HepG2 (cell line): ENCODE measurements around the gene PARP3. TPM values are rescaled to one million over a fixed set of nuclear protein-coding genes. Genes with fewer than 3 reads are reported as not detected.

Experiments
- ATAD3A ChIP-seq: sonication (generic); formaldehyde crosslinking; IDR thresholded peaks from 2 replicates; pipeline ENCODE4 v1.4.0; 2020; ENCODE audit warnings: missing genetic modification reagents
- ATF7-NPFF ChIP-seq: sonication (generic); formaldehyde crosslinking; IDR thresholded peaks from 2 replicates; pipeline ENCODE4 v1.8.1; 2023; ENCODE audit warnings: mild to moderate bottlenecking, low read depth, missing genetic modification reagents, moderate library complexity
- BORCS8-MEF2B ChIP-seq: sonication (generic); formaldehyde crosslinking; IDR thresholded peaks from 2 replicates; pipeline ENCODE4 v1.8.0; 2022; ENCODE audit warnings: mild to moderate bottlenecking, missing genetic modification reagents
- HNRNPH1 ChIP-seq: fragments of 200-400 bp; formaldehyde crosslinking; optimal IDR thresholded peaks from 2 replicates; pipeline ENCODE3; 2017; ENCODE audit warnings: mild to moderate bottlenecking, low read depth, low read length
- IRF1 ChIP-seq: sonication (generic); formaldehyde crosslinking; IDR thresholded peaks from 2 replicates; pipeline ENCODE4 v1.4.0; 2020; ENCODE audit warnings: low read depth, mild to moderate bottlenecking, missing genetic modification reagents
- TIGD3 ChIP-seq: sonication (generic); formaldehyde crosslinking; IDR thresholded peaks from 2 replicates; pipeline ENCODE4 v1.5.1; 2020; ENCODE audit warnings: mild to moderate bottlenecking, missing genetic modification reagents, borderline replicate concordance
- TOPORS ChIP-seq: sonication (generic); formaldehyde crosslinking; IDR thresholded peaks from 2 replicates; pipeline ENCODE4 v1.8.0; 2023; ENCODE audit warnings: mild to moderate bottlenecking, missing genetic modification reagents
- ZBTB25 ChIP-seq: IDR thresholded peaks from 2 replicates; pipeline ENCODE4 v1.6.1; 2018; ENCODE audit warnings: missing genetic modification reagents
- ZFP90 ChIP-seq: sonication (generic); formaldehyde crosslinking; IDR thresholded peaks from 2 replicates; pipeline ENCODE4 v1.8.0; 2022; ENCODE audit warnings: missing genetic modification reagents, mild to moderate bottlenecking, inconsistent platforms, borderline replicate concordance
- ZNF337 ChIP-seq: sonication (generic); formaldehyde crosslinking; IDR thresholded peaks from 2 replicates; pipeline ENCODE4 v1.5.1; 2020; ENCODE audit warnings: missing genetic modification reagents, low read depth, mild to moderate bottlenecking, borderline replicate concordance
- polyA plus RNA-seq, 8 experiments: library from polyadenylated mRNA; depleted of rRNA in 3 of 8; stranded (reverse) in 7 of 8; unstranded in 1 of 8; fragments of >200 nt; fragmentation: Illumina TruSeq in 4 of 8; extraction: Trizol in 4 of 8; gene quantifications; 2 replicates each; pipeline versions ENCODE4 v1.2.1 to v1.2.3, GENCODE V29; 2011 to 2016; ENCODE audit warnings: low read depth in 4 of 8, missing spikeins in 1 of 8, mixed read lengths in 1 of 8; ENCODE audit not compliant: insufficient read depth in 1 of 8
- total RNA-seq, 5 experiments: library from RNA; depleted of rRNA; stranded (reverse); fragments of >200 nt; fragmentation: Illumina TruSeq; extraction: Trizol; gene quantifications; 2 replicates each; pipeline ENCODE4 v1.2.3, GENCODE V29; 2016; ENCODE audit warnings: low read depth in 1 of 5
- TF ChIP-seq, protein P1 (sequence below), 2 experiments: fragments of 450-650 bp in 1 of 2; sonication (generic) in 1 of 2; formaldehyde crosslinking in 1 of 2; IDR thresholded peaks; 2 replicates each; pipeline versions ENCODE4 v1.6.1 to v1.8.0; 2016 to 2022; ENCODE audit warnings: antibody characterized with exemption in 1 of 2, mild to moderate bottlenecking in 1 of 2, missing genetic modification reagents in 1 of 2
- TF ChIP-seq, protein P2 (sequence below): sonication (generic); IDR thresholded peaks from 2 replicates; pipeline ENCODE4 v1.6.1; 2016; ENCODE audit warnings: low read depth, borderline replicate concordance

Gene PARP3
- total and polyA plus RNA-seq, 2 of the 13 experiments (the other 11 are each of a cell fraction or from before 2014, with no cell fraction given): 11.2 to 21.5 TPM

DNA sequence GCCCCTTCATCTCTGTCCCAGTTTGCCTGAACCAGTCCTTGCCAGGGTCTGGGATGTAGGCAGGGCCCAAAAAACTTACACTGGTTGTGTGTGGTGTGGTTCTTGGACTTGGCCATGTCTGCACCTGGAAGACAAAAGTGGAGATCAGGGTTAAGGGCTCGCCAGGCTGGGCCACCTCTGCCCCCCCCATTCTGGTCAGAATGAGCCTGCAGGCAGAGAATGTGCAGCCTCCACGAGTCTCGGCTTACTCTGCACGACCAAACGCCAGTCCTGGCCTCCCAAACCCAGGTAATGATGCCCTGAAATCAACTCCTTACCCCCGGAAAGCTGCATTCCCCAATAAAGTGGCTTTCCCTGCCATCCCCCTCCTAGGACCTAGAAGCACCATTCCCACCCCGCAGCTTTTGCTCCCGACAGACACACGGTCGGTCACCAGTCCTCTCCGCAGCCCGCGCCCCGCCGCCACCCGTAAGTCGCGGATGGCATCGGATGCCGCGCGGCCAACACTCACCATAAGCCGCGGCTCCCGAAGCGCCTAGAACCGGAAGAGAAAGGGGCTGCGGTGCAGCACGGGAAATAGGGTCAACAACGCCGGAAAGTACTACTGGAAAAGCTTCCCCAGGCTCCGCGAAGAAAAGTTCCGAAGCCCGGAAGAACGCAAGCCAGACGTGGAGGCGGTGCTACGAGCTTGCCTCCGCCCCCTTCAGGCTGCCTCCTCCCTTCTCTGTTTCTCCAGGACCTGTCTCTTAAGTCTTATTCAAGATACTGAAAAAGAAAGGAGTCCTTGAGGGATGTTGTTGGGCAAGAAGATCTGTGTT, 53.4 kb downstream of the PARP3 start, which contains the start of gene RPL29 (continued):
- TF ChIP-seq, protein P1, sequence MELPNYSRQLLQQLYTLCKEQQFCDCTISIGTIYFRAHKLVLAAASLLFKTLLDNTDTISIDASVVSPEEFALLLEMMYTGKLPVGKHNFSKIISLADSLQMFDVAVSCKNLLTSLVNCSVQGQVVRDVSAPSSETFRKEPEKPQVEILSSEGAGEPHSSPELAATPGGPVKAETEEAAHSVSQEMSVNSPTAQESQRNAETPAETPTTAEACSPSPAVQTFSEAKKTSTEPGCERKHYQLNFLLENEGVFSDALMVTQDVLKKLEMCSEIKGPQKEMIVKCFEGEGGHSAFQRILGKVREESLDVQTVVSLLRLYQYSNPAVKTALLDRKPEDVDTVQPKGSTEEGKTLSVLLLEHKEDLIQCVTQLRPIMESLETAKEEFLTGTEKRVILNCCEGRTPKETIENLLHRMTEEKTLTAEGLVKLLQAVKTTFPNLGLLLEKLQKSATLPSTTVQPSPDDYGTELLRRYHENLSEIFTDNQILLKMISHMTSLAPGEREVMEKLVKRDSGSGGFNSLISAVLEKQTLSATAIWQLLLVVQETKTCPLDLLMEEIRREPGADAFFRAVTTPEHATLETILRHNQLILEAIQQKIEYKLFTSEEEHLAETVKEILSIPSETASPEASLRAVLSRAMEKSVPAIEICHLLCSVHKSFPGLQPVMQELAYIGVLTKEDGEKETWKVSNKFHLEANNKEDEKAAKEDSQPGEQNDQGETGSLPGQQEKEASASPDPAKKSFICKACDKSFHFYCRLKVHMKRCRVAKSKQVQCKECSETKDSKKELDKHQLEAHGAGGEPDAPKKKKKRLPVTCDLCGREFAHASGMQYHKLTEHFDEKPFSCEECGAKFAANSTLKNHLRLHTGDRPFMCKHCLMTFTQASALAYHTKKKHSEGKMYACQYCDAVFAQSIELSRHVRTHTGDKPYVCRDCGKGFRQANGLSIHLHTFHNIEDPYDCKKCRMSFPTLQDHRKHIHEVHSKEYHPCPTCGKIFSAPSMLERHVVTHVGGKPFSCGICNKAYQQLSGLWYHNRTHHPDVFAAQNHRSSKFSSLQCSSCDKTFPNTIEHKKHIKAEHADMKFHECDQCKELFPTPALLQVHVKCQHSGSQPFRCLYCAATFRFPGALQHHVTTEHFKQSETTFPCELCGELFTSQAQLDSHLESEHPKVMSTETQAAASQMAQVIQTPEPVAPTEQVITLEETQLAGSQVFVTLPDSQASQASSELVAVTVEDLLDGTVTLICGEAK (IDR thresholded peaks at IDR 0.05): peak; percentile 97
- TF ChIP-seq, protein P1 (CRISPR knock-in tag; IDR thresholded peaks at IDR 0.05): no peak; the same call in 1 of the 2 replicates
- peak; percentile 96; the same call in 1 of the 2 replicates for TF ChIP-seq BORCS8-MEF2B
- no peak for TF ChIP-seq TIGD3 (CRISPR knock-in tag)
- no peak for TF ChIP-seq ATAD3A (CRISPR knock-in tag)
- no peak for TF ChIP-seq ZNF337 (CRISPR knock-in tag)
- no peak for TF ChIP-seq IRF1 (CRISPR knock-in tag)
- peak; percentile 78; the same call in 1 of the 2 replicates for TF ChIP-seq ZFP90
- TF ChIP-seq ZBTB25 (CRISPR knock-in tag): peak; percentile 97
- TF ChIP-seq HNRNPH1: no peak
- TF ChIP-seq, protein P2, sequence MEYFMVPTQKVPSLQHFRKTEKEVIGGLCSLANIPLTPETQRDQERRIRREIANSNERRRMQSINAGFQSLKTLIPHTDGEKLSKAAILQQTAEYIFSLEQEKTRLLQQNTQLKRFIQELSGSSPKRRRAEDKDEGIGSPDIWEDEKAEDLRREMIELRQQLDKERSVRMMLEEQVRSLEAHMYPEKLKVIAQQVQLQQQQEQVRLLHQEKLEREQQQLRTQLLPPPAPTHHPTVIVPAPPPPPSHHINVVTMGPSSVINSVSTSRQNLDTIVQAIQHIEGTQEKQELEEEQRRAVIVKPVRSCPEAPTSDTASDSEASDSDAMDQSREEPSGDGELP: no peak
- TF ChIP-seq TOPORS (CRISPR knock-in tag): peak; percentile 70; the same call in 1 of the 2 replicates
- TF ChIP-seq ATF7-NPFF (CRISPR knock-in tag): peak; percentile 85
